GM12878 (cell line): ENCODE results near the gene RALGAPA2. TPM values are rescaled to one million over a fixed set of nuclear protein-coding genes. Genes with fewer than 3 reads are reported as not detected.

Experiments
- ATAC-seq: fragments of 200-7000 bp; cut with Tn5 transposase; 3 replicates; pipeline ENCODE4 v1.9.1; 2020; ENCODE audit warnings: mild to moderate bottlenecking, moderate library complexity
- BruUV-seq: library from RNA; stranded (reverse); fragments of 400-500 nt; replicated peaks from 2 replicates; lab custom pipeline; 2021; lab: Mats Ljungman, UMichigan
- CTCF ChIA-PET: fragments of 300-600 bp; sonication (Branson Sonifier 250); formaldehyde crosslinking; extraction: SDS; loops from one replicate; lab custom pipeline; 2021; ENCODE audit warnings: inconsistent platforms; lab: Yijun Ruan, JAX
- POLR2A ChIA-PET: fragments of 350-600 bp; formaldehyde crosslinking; extraction: SDS; loops from one replicate; lab custom pipeline; 2021; ENCODE audit warnings: inconsistent platforms; lab: Charles Lee
- RAD21 ChIA-PET: fragments of 300-600 bp; sonication (Branson Sonifier 250); formaldehyde crosslinking; loops from one replicate; lab custom pipeline; 2023; ENCODE audit warnings: antibody characterized with exemption; ENCODE audit not compliant: unreplicated experiment; lab: Charles Lee
- SMC1A ChIA-PET: fragments of 300-600 bp; sonication (Branson Sonifier 250); formaldehyde crosslinking; loops from one replicate; lab custom pipeline; 2023; ENCODE audit not compliant: unreplicated experiment, uncharacterized antibody; lab: Charles Lee
- DNase-seq: peaks from one replicate; pipeline ENCODE4 v3.0.0-alpha.2; 2011; ENCODE audit warnings: low read depth, low spot score
- FAIRE-seq: peaks from 3 replicates; lab custom pipeline; 2011; peaks lifted over from hg19 to GRCh38; lab: Jason Lieb, UNC
- H2AFZ ChIP-seq: 2 replicates; pipeline ENCODE4 v1.6.0; 2011; ENCODE audit warnings: low read depth, low read length, control low read depth; ENCODE audit not compliant: control insufficient read depth
- H3K27ac ChIP-seq: 2 replicates; pipeline ENCODE4 v1.5.1; 2011; ENCODE audit warnings: control low read depth; ENCODE audit not compliant: control insufficient read depth, insufficient read depth
- H3K27me3 ChIP-seq, 2 experiments: replicated peaks in 1 of 2; 2 replicates each; pipeline versions ENCODE4 v1.6.0 to v1.6.1; 2011; ENCODE audit warnings: low read length in 1 of 2; ENCODE audit not compliant: control insufficient read depth in 2 of 2, insufficient read depth in 2 of 2
- H3K36me3 ChIP-seq, 2 experiments: 2 replicates each; pipeline ENCODE4 v1.5.1; 2011; ENCODE audit warnings: low read length in 1 of 2; ENCODE audit not compliant: control insufficient read depth in 2 of 2, insufficient read depth in 2 of 2
- H3K4me1 ChIP-seq: 2 replicates; pipeline ENCODE4 v1.6.1; 2011; ENCODE audit warnings: mild to moderate bottlenecking, low read length, moderate library complexity, mixed read lengths; ENCODE audit not compliant: control insufficient read depth, insufficient read depth
- H3K4me2 ChIP-seq: 2 replicates; pipeline ENCODE4 v1.6.0; 2011; ENCODE audit warnings: control low read depth; ENCODE audit not compliant: control insufficient read depth, insufficient read depth
- H3K4me3 ChIP-seq: fragments of 200-600 bp; sonication (generic); 2 replicates; pipeline ENCODE4 v1.5.1; 2016
- H3K79me2 ChIP-seq: 2 replicates; pipeline ENCODE4 v1.6.0; 2011; ENCODE audit warnings: low read length; ENCODE audit not compliant: control insufficient read depth, insufficient read depth
- H3K9ac ChIP-seq: 2 replicates; pipeline ENCODE4 v1.8.0; 2011; ENCODE audit warnings: low read length, control low read depth, mixed read lengths; ENCODE audit not compliant: control insufficient read depth, insufficient read depth
- H3K9me3 ChIP-seq: replicated peaks from 3 replicates; pipeline ENCODE4 v1.5.1; 2011; ENCODE audit warnings: mild to moderate bottlenecking, low read length; ENCODE audit not compliant: control insufficient read depth, insufficient read depth
- H4K20me1 ChIP-seq: 2 replicates; pipeline ENCODE4 v1.6.0; 2011; ENCODE audit not compliant: control insufficient read depth, insufficient read depth
- GATAD2B ChIP-seq: fragments of 450-650 bp; conservative IDR thresholded peaks from 2 replicates; pipeline ENCODE4 v1.6.1; 2017; ENCODE audit warnings: low read depth, mild to moderate bottlenecking, moderate library complexity
- NR2C2 ChIP-seq: IDR thresholded peaks from 2 replicates; pipeline ENCODE4 v1.6.1; 2011; ENCODE audit warnings: borderline replicate concordance, low read depth; ENCODE audit not compliant: control insufficient read depth, insufficient read length
- RBBP5 ChIP-seq: fragments of 200-600 bp; sonication (generic); conservative IDR thresholded peaks from 2 replicates; pipeline ENCODE4 v1.6.1; 2016
- SREBF1 ChIP-seq: IDR thresholded peaks from 2 replicates; pipeline ENCODE4 v1.6.1; 2012; ENCODE audit warnings: mild to moderate bottlenecking, low read length
- TAF1 ChIP-seq: IDR thresholded peaks from 2 replicates; pipeline ENCODE4 v1.6.1; 2011; ENCODE audit warnings: mild to moderate bottlenecking, low read depth, low read length, borderline replicate concordance
- WGBS: methylation state at CpG from one replicate; pipeline ENCODE4 v1.1.6; 2016; ENCODE audit warnings: low lambda C conversion rate; ENCODE audit not compliant: insufficient replicate concordance, insufficient coverage; ENCODE audit errors: missing lambda C conversion rate; 5-methylcytosine and 5-hydroxymethylcytosine counted together
- in situ Hi-C: fragments of 300-500 bp; cut with MboI; formaldehyde crosslinking; loops from 9 replicates; pipeline ENCODE4 v1.14.3; 2018; ENCODE audit warnings: mixed read lengths
- intact Hi-C: fragments of 100-400 bp; cut with micrococcal nuclease; formaldehyde crosslinking; loops from one replicate; pipeline ENCODE4 v1.14.2; 2022; ENCODE audit not compliant: unreplicated experiment
- polyA plus RNA-seq, 11 experiments: library from polyadenylated mRNA; depleted of rRNA in 4 of 11; unstranded in 6 of 11; stranded (reverse) in 5 of 11; fragments of >200 nt; fragmentation: Nextera tagmentation in 4 of 11; fragmentation: Illumina TruSeq in 1 of 11; extraction: Ambion mirVana in 4 of 11; extraction: Trizol in 1 of 11; gene quantifications; 1 replicate in 1 of 11; 2 replicates in 10 of 11; pipeline versions ENCODE4 v1.2.1 to v1.2.3, GENCODE V29; 2011 to 2016; ENCODE audit warnings: inconsistent platforms in 2 of 11, missing spikeins in 2 of 11, low read depth in 1 of 11
- total RNA-seq, 4 experiments: library from RNA; depleted of rRNA in 3 of 4; stranded (reverse); fragments of >200 nt in 3 of 4; fragmentation: Illumina TruSeq in 1 of 4; extraction: Trizol in 1 of 4; gene quantifications; 2 replicates each; pipeline versions ENCODE4 v1.2.1 to v1.2.3, GENCODE V29; 2013 to 2021
- TF ChIP-seq, protein P1 (sequence below), 3 experiments: IDR thresholded peaks in 2 of 3; conservative IDR thresholded peaks in 1 of 3; 2 replicates each; pipeline ENCODE4 v1.5.1; 2011; ENCODE audit warnings: low read depth in 3 of 3, low read length in 3 of 3, mild to moderate bottlenecking in 3 of 3, control low read depth in 2 of 3, moderate library complexity in 2 of 3, inconsistent platforms in 1 of 3, mixed read lengths in 1 of 3; ENCODE audit not compliant: control insufficient read depth in 2 of 3, insufficient read depth in 1 of 3; ENCODE audit errors: extremely low read depth in 1 of 3
- TF ChIP-seq, protein P2 (sequence below): fragments of 450-650 bp; IDR thresholded peaks from 2 replicates; pipeline ENCODE4 v1.6.1; 2018; ENCODE audit warnings: borderline replicate concordance, mild to moderate bottlenecking; ENCODE audit not compliant: partially characterized antibody

Gene RALGAPA2
- total and polyA plus RNA-seq, 10 of the 15 experiments (the other 5 are each of a cell fraction or from before 2014, with no cell fraction given): 2.9 to 29.4 (median 19.6) TPM

DNA sequence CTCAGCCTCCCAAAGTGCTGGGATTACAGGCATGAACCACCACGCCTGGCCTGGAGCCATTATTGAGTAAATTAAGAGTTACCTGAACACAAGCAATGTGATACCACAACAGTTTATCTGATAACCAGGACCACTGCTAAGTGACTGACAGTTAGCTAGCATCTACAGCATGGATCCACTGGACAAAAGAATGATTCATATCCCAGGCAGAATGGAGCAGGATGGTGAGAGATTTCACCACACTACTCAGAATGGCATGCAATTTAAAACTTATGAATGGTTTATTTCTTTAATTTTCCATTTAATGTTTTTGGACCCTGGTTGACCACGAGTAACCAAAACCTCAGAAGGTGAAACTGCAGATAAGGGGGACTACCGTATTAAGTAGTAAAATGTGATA lies 48.6 kb downstream of the RALGAPA2 start:
- intact Hi-C loops: loop anchor here (10.0 kb wide), 1 partner anchor 841 kb away; no protein-coding TSS in a partner anchor
- 0 out of 4 replicates have a peak, but pooled peaks cover 0 to 2% of the 10 kb centered on the region in 2 experiments for H3K36me3 ChIP-seq
- WGBS: 70% methylated on average over 3 of the region's 3 CpGs
- H3K4me2 ChIP-seq: no peak overlapping the region
- ChIA-PET POLR2A (no interaction called here), SMC1A (interaction anchor here (1.0 to 2.5 kb wide), 4 partner anchors 9 to 182 kb away, joined by 3 to 9 read pairs (median 4); no protein-coding TSS in a partner anchor), CTCF (interaction anchor here (6.9 kb wide), 1 partner anchor 159 kb away, joined by 113 read pairs; no protein-coding TSS in a partner anchor), RAD21 (interaction anchor here (1.0 to 1.4 kb wide), 3 partner anchors 8 to 161 kb away, joined by 3 to 4 read pairs (median 4); no protein-coding TSS in a partner anchor)
- no peaks in the 10 kb centered on the region for H4K20me1 ChIP-seq
- in situ Hi-C loops: loop anchor here (5.0 kb wide), 1 partner anchor 158 kb away; no protein-coding TSS in a partner anchor
- H3K9ac ChIP-seq: no peak overlapping the region
- no peak for DNase-seq
- ATAC-seq: no peak
- H3K27ac ChIP-seq: no peak overlapping the region
- no peak overlapping the region for H2AFZ ChIP-seq
- H3K79me2 ChIP-seq: peaks cover 3% of the 10 kb centered on the region
- no peaks in the 10 kb centered on the region for H3K9me3 ChIP-seq
- no peaks in the 10 kb centered on the region for H3K27me3 ChIP-seq
- no TSS peak for BruUV-seq
- no peak overlapping the region for H3K4me3 ChIP-seq
- TF ChIP-seq GATAD2B (no peak), SREBF1 (no peak), TAF1 (no peak), RBBP5 (no peak), NR2C2 (no peak)
- TF ChIP-seq, protein P1, sequence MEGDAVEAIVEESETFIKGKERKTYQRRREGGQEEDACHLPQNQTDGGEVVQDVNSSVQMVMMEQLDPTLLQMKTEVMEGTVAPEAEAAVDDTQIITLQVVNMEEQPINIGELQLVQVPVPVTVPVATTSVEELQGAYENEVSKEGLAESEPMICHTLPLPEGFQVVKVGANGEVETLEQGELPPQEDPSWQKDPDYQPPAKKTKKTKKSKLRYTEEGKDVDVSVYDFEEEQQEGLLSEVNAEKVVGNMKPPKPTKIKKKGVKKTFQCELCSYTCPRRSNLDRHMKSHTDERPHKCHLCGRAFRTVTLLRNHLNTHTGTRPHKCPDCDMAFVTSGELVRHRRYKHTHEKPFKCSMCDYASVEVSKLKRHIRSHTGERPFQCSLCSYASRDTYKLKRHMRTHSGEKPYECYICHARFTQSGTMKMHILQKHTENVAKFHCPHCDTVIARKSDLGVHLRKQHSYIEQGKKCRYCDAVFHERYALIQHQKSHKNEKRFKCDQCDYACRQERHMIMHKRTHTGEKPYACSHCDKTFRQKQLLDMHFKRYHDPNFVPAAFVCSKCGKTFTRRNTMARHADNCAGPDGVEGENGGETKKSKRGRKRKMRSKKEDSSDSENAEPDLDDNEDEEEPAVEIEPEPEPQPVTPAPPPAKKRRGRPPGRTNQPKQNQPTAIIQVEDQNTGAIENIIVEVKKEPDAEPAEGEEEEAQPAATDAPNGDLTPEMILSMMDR (IDR thresholded peaks at IDR 0.05 in 2 of 3, conservative IDR thresholded peaks at IDR 0.05 in 1 of 3; ENCODE audit: control insufficient read depth in 2 of 3, extremely low read depth in 1 of 3, insufficient read depth in 1 of 3, low read depth in 3 of 3, low read length in 3 of 3): no peak
- TF ChIP-seq, protein P2, sequence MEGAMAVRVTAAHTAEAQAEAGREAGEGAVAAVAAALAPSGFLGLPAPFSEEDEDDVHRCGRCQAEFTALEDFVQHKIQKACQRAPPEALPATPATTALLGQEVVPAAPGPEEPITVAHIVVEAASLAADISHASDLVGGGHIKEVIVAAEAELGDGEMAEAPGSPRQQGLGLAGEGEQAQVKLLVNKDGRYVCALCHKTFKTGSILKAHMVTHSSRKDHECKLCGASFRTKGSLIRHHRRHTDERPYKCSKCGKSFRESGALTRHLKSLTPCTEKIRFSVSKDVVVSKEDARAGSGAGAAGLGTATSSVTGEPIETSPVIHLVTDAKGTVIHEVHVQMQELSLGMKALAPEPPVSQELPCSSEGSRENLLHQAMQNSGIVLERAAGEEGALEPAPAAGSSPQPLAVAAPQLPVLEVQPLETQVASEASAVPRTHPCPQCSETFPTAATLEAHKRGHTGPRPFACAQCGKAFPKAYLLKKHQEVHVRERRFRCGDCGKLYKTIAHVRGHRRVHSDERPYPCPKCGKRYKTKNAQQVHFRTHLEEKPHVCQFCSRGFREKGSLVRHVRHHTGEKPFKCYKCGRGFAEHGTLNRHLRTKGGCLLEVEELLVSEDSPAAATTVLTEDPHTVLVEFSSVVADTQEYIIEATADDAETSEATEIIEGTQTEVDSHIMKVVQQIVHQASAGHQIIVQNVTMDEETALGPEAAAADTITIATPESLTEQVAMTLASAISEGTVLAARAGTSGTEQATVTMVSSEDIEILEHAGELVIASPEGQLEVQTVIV: no peak
- no peak for FAIRE-seq
- H3K4me1 ChIP-seq: peaks cover 11% of the 10 kb centered on the region
